Uterus (tissue), 2 donors: ENCODE data around the gene ARPC4.

Experiments
- POLR2A ChIP-seq, 2 donors: fragments of 450-650 bp; IDR thresholded peaks; one replicate each; pipeline ENCODE4 v1.6.1; 2016; ENCODE audit warnings: antibody characterized with exemption in 2 of 2, mild to moderate bottlenecking in 1 of 2, moderate library complexity in 1 of 2
- TF ChIP-seq, protein P1 (sequence below), 4 experiments: fragments of 200-600 bp in 2 of 4; fragments of 450-650 bp in 2 of 4; sonication (generic) in 2 of 4; IDR thresholded peaks; one replicate each; pipeline ENCODE4 v1.5.1; 2016 to 2019; ENCODE audit warnings: antibody characterized with exemption in 4 of 4, mild to moderate bottlenecking in 2 of 4, moderate library complexity in 1 of 4

DNA sequence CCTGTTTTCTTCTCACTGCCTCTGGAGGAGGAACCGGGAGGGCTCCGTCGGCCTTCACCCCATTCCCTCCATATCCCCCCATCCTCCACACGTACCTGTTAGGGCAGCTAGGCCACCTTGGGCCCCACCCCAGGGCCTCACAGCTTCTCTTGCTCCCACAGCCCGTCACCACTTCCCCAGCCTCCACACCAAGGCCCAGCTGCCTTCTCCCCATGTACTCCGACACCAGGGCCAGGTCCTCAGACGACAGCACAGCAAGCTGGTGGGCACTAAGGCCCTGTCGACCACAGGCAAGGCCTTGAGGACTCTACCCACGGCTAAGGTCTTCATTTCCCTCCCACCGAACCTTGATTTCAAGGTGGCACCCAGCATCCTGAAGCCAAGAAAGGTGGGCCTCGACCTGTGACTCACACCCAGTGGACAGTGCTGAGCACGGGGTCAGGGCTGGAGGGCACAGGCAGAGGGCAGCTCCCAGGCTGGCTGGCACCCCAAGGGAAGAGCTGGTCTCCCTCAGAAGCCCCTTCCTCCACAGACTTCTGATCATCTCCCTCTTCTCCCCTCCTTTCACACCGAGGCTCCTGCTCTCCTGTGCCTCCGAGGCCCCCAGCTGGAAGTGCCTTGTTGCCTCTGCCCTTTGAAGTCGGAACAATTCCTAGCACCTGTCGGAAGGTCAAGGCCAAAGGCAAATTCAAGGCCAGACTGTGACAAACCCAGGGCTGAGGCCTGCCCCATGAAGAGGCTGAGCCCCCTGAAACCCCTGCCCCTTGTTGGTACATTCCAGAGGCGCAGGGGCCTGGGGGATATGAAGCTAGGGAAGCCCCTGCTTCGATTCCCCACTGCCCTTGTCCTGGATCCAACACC is 41.9 kb downstream of the ARPC4 start:
- TF ChIP-seq POLR2A (IDR thresholded peaks at IDR 0.05) = no peak
- TF ChIP-seq, protein P1, sequence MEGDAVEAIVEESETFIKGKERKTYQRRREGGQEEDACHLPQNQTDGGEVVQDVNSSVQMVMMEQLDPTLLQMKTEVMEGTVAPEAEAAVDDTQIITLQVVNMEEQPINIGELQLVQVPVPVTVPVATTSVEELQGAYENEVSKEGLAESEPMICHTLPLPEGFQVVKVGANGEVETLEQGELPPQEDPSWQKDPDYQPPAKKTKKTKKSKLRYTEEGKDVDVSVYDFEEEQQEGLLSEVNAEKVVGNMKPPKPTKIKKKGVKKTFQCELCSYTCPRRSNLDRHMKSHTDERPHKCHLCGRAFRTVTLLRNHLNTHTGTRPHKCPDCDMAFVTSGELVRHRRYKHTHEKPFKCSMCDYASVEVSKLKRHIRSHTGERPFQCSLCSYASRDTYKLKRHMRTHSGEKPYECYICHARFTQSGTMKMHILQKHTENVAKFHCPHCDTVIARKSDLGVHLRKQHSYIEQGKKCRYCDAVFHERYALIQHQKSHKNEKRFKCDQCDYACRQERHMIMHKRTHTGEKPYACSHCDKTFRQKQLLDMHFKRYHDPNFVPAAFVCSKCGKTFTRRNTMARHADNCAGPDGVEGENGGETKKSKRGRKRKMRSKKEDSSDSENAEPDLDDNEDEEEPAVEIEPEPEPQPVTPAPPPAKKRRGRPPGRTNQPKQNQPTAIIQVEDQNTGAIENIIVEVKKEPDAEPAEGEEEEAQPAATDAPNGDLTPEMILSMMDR (IDR thresholded peaks at IDR 0.05) = no peak
